ENCODE data around the gene RMRP.

RMRP gene

DNA sequence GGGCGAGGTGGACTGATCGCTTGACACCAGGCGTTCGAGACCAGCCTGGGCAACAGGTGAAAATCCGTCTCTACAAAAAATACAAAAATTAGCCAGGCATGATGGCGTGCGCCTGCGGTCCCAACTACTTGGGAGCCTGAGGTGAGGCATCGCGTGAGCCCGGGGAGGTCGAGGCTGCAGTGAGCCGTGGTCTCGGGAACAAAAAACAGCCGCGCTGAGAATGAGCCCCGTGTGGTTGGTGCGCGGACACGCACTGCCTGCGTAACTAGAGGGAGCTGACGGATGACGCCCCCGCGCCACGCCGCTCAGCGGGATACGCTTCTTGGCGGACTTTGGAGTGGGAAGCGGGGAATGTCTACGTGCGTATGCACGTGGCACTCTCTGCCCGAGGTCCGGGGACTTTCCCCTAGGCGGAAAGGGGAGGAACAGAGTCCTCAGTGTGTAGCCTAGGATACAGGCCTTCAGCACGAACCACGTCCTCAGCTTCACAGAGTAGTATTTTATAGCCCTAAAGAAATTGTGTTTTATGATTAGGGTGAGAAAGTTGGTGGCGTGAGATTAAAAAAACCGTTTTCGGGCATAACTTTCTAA, at the start of gene RMRP:
TSS of gene RMRP (minus strand) at position 474 of the 591 bp plus-strand sequence.
- DNase-seq: peak; percentile 99 to 100

DNA sequence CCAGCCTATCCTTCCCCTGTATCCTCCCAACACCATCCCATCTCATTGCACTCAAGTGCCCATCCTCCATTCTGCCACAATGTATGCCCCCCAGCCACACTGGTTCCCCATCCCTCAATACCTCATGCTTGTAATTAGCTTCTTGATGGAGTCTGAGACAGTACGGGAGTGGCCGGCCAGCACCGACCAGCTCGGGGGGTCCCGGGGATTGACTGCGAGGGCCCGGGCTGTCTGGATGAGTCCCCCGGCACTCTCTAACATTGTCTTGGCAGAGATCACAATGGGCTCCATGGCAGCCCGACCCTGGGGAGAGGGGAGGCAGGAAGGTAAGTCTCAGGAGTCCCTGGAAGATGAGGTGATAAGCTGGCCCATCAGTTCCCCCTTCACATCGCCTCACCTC, 49.1 kb upstream of the RMRP start:
- DNase-seq: no peak

DNA sequence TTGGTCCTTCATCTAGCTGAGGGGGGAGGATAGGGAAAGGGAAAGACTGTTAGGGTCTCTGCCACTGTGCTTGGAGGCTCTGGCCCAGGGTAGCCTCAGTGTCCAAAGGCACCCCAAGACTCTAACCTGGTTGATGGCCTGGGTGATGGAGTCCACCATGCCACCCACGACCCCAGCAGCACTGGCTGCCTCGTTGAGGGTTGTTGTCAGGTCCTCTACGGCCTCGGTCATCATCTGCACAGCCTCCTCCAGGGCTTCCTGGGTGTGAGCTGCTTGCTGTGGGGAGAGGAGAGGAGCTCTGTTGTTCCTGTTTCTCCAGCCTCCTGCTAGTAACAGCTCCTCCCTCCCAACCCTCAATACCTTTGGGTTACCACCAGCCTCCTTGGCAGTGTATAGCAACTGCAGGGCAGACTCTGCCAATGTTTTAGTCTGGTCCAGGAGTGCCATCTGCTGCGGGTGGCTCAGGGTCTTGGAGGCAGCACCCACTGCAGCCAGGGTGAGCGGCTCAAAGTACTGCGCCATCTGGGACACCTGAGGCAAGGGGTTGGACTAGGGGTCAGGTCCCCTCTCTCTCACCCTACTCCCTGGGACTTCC, 48.1 kb upstream of the RMRP start:
- DNase-seq: no peak

DNA sequence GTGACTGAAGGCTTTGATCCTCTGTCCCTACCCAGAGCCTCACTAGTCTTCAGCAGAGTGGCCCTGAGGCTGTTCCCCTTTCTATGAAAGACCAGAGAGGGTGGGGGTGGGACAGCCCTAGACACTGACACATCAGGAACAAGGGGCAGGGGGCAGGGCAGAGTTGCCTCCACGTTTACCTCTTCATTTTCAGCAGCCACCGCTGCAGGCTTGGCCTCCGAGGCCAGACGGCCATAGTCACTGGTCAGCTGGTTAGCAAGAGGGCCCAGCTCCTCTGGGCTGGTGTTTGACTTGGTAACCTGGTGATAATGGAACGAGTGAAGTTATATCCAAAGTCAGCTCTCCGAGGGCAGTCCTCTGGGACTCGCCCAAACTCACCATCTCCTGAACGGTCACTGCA, 47.6 kb upstream of the RMRP start:
- peak in 1 of 2 donors; percentile 14 for DNase-seq

- no peak for DNase-seq
Observed at GRCh38 chr9:35703906-35704672, 46.3 kb upstream of the RMRP start.

DNA sequence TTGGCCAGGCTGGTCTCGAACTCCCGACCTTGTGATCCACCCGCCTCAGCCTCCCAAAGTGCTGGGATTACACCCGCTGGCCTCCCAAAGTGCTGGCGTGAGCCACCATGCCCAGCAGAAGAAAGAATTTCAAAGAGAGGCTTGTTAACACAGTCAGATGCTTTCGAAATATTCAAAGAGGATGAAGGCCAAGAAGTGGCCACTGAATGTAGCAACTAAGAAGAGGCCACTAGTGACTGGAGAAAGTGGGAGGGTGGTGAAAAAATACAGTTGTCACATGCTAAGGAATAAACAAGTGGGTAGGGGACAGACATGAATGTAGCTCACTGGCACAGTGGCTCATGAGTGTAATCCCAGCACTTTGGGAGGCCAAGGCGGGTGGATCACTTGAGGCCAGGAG, 44.9 kb upstream of the RMRP start:
- DNase-seq: peak; percentile 60 to 64

- no peak for DNase-seq
Observed at GRCh38 chr9:35700942-35701341, 43.1 kb upstream of the RMRP start.

GRCh38 chr9:35700031-35700430, 42.2 kb upstream of the RMRP start:
- DNase-seq: no peak

DNA sequence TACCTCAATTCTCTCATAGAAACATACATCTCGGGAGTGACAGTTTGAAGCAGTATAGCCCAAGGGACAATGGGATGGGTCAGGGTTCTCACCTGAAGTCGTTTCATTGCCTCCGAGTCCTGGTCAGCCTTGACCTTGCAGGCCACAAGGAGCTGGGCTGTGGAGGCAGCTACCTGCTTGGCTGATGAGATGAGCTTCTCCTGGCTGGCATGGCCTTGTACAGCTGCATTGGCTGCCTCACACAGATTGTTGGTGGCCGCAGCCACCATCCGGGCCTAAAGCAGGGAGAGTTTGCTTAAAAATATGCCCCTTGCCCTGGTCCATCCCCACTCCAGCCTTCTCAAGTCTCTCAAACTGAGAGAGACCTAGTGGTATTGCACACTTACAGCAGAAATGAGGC, 40.4 kb upstream of the RMRP start:
- DNase-seq: no peak

DNA sequence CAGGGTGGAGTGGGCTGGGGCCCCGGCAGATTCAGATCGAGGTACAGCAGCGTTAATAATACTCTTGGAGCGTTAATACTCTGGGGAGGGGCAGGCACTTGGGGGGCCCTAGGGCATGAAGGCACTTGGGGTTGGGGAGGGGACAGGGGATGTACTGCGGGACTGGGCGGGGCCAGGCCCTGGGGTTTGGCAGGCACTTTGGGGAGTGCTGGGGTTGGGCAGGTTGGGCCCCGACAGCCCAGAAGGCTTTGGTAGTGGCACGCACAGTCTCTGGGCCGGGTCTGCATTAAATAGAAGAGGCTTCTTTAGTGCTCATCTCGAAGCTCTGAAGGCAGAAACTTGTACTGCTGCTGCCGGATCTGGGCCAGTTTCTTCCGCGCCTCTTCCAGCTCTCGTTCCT, 39.7 kb upstream of the RMRP start:
- DNase-seq: no peak

- peak; percentile 27 to 48 for DNase-seq
Observed at GRCh38 chr9:35696520-35697215, 38.8 kb upstream of the RMRP start.

- no peak for DNase-seq
Observed at GRCh38 chr9:35695943-35696401, 38.2 kb upstream of the RMRP start.

DNA sequence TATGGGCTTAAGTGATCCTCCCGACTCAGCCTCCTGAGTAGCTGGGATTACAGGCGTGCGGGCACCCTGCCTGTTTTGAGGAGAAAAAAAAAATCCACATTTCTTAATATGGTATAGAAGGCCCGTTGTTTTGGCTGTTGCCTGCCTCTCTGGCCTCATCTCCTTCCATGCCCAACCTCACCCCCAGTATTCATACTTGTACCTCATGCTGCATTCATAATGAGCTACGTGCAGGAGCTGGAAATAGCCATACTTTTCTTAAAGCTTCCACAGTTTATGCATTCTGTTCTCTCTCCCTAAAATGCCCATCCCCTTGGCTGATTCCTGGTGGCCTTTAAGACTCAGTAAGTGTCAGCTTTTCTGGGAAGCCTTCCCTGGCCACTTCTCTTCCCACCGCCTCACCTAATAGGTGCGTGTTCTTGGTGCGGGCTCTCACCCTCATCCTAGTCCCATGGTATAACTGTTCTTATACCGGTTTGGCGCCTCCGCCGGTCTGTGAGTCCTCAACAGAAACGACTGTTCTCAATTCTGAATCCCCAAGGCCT, 34.0 kb upstream of the RMRP start:
- DNase-seq: no peak

DNA sequence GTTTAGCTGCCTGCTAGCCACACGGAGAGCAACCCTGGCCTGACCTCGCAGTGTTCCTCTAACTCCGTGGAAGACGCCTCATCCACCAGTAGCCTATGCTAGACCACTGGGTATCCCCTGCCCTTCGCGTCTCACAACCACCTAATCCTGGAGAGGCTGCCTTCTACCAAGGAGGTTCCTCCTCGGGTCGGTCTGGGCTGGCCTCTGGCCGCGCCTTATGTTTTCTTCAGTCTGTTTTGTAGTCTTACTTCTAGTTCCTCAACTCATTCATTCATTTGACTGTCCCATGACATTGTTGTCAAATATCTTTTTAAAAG, 33.5 kb upstream of the RMRP start:
- DNase-seq: peak; percentile 46 to 60

DNA sequence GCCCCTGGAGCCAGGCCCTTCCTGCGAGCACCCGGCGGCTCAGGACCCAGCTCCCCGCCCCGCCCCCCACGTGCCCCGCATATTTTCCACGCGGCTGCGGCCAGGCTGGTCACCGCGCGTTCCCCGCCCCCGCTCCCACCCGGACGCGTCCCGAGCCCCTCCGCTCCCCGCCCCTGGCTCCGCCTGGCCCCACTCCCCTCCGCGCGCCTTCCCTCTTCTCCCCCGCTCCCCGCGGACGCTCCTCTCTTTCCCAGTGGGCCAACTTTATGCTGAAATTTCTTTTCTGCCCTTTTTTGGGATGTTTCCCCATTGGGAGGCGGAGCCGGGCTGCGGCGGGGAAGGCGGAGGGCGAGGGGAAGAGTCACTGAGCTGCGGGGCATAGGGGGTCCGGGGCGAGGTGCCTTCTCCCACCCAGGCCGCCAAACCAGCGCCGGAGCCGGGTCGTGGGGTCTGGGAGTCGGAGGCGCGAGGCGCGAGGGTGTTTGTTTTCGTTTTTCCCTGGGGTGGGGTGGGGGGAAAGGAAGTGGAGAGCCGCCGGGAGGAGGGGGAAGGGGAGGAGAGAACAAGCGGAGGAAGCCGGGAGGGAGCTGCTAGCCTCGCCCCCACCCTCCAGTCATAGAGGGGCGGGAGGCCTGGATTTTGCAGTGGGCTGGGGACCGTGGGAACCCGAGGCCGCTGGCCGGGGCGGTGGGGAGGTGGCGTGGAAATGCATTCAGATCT, 33.0 kb upstream of the RMRP start:
- peak; percentile 35 to 51 for DNase-seq

GRCh38 chr9:35690294-35690613, 32.4 kb upstream of the RMRP start:
- DNase-seq: no peak

- DNase-seq: no peak
Observed at GRCh38 chr9:35689542-35690293, 31.9 kb upstream of the RMRP start, which contains the start of gene TPM2. Gene TPM2, minus strand, starts transcription at chr9:35689925. Its CDS starts 108 bp downstream, at chr9:35689817.

DNA sequence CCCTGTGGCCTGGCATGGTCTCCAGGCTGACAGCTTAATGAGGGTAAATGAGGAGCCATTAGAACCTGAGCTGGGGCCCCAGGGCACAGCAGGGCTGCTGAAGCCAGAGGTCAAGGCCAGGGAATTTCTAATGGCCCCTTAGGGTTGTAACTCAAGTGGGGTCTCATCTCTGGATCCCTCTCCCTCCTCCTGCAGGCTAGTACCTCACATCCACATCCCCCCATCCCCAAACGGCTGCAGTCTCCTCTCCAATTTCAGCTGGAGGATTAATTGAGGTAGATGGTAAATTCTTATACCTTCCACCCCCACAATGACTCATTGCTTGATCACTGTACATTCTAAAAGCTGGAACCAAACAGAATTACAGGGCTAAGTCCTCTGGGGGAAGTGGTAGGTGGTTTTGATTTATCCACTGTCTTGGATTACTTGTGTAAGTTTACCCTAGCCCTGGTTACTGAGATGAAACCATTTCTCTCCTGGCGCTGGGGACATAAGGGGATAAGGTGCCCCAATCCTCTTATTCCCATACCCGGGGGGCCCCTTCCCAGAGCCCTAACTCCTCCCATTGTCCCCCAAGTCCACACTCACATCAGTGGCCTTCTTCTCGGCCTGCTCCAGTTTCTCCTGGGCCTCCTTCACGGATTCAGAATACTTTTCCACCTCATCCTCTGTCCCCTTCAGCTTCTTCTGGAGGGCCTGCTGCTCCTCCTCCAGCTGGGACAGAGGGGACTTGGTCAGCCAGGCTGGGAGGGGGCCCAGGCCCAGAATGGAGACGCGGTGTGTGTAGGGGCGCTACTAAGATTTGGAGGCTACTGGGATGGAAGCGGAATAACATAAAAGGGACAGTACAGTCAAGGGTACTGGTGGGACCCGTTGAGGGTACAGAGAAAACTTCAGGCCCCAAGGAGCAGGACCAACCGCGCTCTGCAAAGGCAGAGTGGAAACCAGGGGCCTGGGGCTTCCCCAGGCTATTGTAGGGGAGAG, 31.0 kb upstream of the RMRP start:
- DNase-seq: peak; percentile 40 to 50

GRCh38 chr9:35687972-35688557, 30.2 kb upstream of the RMRP start:
- no peak for DNase-seq

DNA sequence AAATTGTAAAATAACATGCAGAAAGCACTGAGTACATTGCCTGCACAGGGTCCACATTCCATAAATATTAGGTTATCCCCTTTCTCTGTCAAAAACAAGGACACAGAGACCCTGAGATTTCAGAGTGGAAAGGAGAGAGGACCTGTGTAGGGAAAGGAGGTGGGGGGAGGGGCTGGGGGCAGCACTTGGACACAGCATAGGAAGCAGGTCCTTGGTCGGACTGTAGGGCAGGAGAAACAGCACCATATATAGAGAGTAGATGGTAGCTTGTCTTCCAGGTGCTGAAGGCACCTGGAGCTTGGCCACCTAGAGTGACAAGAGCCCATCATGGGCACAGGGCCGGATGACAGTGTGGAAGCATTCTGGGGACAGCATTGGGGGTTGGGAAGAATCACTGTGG, 29.5 kb upstream of the RMRP start:
- DNase-seq: no peak

Measured in inflammatory macrophage (primary cell).